ENCODE data around the gene CR1L.
"Not testable (repeated sequence)": the region's sequence is repeated elsewhere in the genome, so short reads cannot be mapped to it uniquely, and the experiment has no call there.

The CR1L gene

GRCh38 chr1:207644852-207645634 lies at the start of gene CR1L:
TSS of gene CR1L (plus strand) at chr1:207645133. CDS start at chr1:207645234, 101 bp downstream.
- DNase-seq = peak; percentile 57

- no peak for DNase-seq
These were observed 41.2 kb upstream of the CR1L start for GRCh38 chr1:207603777-207604176.

DNA sequence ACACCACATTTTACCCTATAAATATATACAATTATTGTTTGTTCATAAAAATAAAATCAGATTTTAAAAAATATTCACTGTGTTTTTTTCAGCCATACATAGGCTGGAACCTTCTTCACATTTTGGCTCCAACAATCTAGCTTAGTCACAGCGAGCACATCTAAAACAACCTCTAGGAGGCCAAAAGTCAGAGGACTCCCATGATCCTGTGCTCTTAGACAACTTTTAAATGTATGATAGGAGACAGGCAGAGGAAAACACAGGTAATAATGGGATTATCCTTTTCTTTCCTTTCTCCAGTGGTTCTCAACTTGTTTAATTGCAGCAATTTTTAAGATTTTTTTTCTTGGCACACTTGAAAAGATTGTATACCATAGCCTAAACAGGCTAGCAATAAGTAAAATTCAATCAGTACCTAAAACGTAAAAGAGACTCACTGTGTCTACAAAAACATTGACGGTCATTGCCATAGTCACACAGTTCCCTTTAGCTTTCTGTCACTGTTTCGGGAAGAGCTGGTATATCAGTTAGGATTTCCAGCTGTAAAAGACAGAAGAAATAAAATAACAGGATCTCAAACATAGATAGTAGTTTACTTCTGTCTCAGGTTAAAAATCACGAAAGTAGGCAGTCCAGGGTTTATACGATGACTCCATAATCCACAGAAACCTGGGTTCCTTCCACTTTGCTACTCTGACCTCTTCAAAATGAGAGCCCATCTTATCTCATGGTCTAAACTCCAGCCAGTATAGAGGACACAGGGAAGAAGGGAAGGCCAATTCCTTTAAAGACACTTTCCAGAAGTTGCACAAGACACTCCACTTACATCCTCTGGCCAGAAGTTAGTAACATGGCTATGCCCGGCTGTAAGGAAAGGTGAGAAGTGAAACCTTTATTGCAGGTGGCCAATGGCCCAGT lies 39.2 kb upstream of the CR1L start:
- DNase-seq = no peak

DNA sequence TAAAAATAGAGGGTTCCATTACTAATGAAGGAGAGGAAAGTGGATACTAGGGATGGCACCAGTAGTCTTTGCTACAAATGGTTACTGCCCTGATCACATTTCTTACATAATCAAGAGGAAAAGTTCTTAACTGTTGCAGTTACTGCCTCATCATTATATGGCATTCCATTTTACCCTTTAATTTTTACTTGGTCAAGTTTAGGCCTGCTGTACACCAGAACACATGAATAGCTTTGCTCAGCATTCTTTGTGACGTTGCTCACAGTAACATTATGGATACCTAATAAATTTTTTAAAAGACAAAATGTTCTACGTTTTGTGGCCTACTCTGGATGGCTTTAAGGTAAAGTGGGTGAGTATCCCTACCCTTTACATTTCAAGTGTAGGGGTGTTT lies 38.6 kb upstream of the CR1L start:
- no peak for DNase-seq

DNA sequence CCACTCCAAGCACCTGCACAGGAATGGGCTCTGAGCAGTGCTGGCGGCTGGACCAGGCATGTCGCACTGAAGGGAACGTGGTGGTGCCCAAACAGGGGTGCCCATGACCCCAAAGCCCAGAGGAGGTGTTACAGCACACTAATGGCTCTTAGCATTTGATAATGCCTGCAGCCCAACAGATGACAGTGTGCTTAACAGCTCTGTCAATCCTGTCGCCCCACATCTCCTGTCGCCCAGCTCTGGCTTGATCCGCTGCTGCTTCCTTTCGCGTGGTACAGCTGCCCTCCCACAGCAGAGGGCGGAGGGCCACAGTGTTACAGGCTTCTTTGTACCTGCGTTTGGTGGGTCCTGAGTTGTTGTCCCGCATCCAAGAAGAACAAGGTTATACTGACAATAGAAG lies 32.2 kb upstream of the CR1L start:
- DNase-seq = no peak

DNA sequence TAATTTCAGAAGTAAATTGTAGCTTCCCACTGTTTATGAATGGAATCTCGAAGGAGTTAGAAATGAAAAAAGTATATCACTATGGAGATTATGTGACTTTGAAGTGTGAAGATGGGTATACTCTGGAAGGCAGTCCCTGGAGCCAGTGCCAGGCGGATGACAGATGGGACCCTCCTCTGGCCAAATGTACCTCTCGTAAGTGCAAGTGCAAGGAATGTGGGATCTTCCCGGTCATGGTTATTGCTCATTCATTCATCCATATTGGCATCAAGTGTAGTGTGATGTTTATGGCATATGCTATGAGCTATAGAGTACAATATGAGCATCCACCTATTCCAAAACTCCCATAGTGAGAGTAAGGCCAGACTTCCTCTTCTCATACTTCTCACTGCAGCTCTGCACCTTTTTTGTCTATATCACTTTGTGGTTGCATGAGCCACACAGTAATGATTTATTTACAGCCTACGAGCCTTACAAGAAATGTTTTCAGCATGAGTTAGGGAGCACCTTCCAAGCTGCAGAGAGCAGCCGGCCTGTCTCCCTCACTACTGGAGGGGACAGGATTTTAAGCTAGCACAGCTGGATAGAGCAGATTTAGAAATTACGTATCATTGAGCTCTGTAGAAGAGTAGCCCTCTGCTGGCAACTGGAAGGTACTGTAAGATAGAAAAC lies 24.9 kb upstream of the CR1L start:
- peak; percentile 1 for DNase-seq

DNA sequence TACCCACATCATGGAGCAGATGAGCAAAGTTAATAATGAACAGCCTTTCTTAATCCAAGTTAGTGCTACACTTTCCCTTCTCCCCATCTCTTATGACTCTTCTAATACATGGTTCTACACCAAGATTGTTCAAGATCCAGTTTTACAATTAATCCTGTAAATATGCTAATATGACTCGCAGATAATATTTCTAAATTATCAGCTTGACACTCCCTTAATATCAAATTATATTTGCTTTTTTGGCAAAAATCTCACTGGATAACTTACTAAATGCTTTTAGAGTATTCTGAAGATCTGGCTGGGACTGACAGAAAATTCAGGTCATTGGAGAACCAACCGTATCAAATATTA lies 24.4 kb upstream of the CR1L start:
- no peak for DNase-seq

DNA sequence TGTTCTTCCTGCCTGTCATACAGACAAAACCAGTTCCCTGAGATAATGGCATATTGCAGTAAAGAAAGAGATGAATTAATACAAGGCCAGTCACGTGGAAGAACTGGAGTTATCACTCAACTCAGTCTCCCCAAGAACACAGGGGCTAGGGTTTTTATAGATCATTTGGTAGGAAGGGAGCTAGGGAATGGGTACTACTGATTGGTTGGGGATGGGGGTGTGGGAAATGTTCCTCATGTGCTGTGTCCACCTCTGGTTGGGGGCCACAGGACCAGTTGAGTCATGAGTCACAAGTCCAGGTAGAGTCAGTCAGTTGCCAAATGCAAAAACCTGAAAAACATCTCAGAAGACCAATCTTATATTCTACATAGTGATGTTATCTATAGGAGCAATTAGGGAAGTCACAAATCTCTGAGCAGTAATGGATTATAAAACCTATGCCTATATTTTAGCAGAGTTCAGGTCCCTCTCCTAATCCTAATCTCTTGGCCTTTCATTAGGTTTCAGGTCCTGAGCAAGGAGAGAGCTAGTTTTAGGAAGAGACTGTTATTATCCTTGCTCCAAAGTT lies 19.3 kb upstream of the CR1L start:
- not testable (repeated sequence) for DNase-seq

- DNase-seq = no peak
These were observed 18.0 kb upstream of the CR1L start for GRCh38 chr1:207626972-207627337.

DNA sequence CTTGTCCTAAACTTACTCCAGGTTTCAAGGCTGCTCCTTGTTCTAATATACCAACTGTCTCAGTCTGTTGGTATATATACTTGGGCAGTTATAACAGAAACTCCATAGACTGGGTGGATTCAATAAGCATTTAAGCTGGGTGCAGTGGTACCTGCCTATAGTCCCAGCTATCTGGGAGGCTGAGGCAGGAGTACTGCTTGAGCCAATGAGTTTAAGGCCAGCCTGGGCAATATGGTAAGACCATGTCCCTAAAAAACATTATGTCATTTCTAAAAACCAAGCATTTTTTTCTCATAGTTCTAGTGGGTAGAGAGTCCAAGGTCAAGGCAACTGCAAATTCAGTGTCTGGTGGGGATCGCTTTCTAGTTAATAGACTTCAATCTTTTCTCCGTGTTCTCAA lies 17.4 kb upstream of the CR1L start:
- no peak for DNase-seq

GRCh38 chr1:207628776-207629175 lies 16.2 kb upstream of the CR1L start:
- DNase-seq = no peak

GRCh38 chr1:207631137-207631536 lies 13.8 kb upstream of the CR1L start:
- no peak for DNase-seq

GRCh38 chr1:207633226-207633625 lies 11.7 kb upstream of the CR1L start:
- no peak for DNase-seq

- not testable (repeated sequence) for DNase-seq
These were observed 11.1 kb upstream of the CR1L start for GRCh38 chr1:207633699-207634289.

DNA sequence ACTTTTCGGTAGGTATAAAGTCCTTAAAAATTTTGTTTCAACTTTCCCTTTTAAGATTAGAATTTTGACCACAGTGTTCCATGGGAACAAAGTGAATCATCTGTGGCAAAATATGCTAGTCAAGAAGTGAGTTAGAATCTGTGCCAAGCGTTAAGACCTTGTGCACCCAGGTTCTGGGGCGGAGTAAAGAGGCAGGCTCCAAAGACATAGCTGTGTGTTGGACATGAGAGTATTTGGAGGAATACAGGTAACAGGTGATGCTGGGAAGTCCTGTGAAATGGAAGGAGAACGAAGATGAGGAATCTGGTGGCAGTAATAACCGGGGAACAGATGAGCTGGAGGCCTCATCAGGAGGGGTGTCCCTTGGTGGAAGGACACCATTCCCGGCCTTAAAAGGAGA lies 10.6 kb upstream of the CR1L start:
- DNase-seq = not testable (repeated sequence)

- peak; percentile 26 for DNase-seq
These were observed 9.3 kb upstream of the CR1L start for GRCh38 chr1:207635569-207636186.

GRCh38 chr1:207638487-207639145 lies 6.3 kb upstream of the CR1L start:
- DNase-seq = not testable (repeated sequence)

- DNase-seq = not testable (repeated sequence)
These were observed 5.6 kb upstream of the CR1L start for GRCh38 chr1:207639362-207639761.

- DNase-seq = no peak
These were observed 624 bp upstream of the CR1L start for GRCh38 chr1:207644166-207644851.

DNA sequence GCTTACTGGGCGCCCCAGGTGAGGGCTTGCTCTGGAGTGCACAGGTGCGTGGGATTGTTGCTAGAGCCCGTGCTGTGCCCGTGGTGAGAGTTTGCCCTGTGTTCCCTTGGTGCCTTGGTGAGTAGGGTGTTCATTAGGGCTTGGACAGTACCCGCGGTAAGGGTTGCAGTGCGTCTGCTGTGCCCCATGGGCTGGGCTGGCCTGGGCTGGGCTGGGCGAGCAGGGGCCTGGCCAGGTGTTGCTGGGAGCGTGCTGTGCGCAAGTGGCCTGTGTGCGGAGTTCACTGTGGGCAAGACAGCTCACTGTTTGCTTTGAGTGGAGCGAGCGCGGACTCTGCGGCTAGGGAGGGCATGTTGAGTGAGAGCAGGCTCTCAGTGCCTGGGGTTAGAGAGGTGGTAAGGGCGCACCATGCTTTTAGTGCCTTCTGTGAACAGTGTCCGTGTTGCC lies 725 bp downstream of the CR1L start:
- no peak for DNase-seq

DNA sequence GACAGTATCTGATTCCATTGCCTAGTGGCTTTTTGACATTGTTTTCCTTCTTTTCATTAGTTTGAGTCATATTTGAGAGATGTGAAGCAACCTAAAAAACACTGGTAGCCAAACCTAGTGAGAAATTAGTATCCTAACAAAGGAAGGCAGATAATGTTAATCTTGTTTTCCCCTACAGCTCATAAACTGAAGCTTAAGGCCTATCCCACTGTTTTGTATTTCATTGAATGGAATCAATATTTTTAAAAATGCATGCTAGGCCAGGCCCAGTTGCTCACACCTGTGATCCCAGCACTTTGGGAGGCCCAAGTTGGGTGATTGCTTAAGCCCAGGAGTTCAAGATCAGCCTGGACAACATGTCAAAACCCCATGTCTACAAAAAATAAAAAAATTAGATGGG lies 1.2 kb downstream of the CR1L start:
- no peak for DNase-seq

Measured in NCI-H2029 (cell line).